Stomach (tissue), 4 donors: Measurements from ENCODE around the gene CDH18.

ENCODE experiments used
- CTCF ChIP-seq, 7 experiments: fragments of 450-650 bp in 4 of 7; fragments of 200-600 bp in 3 of 7; sonication (generic) in 3 of 7; IDR thresholded peaks; one replicate each; pipeline ENCODE4 v1.5.1; 2016 to 2019; ENCODE audit warnings: antibody characterized with exemption in 7 of 7, control low read depth in 2 of 7, mild to moderate bottlenecking in 1 of 7
- EP300 ChIP-seq: sonication (generic); formaldehyde crosslinking; IDR thresholded peaks from one replicate; pipeline ENCODE4 v1.6.1; 2017; ENCODE audit warnings: antibody characterized with exemption
- POLR2A ChIP-seq, 4 donors: fragments of 450-650 bp; IDR thresholded peaks; one replicate each; pipeline ENCODE4 v1.6.1; 2016; ENCODE audit warnings: antibody characterized with exemption in 4 of 4, control low read depth in 2 of 4, mild to moderate bottlenecking in 1 of 4, moderate library complexity in 1 of 4

- TF ChIP-seq CTCF (IDR thresholded peaks at IDR 0.05), result no peak
- TF ChIP-seq POLR2A (IDR thresholded peaks at IDR 0.05), result no peak
- no peak for TF ChIP-seq EP300
Measured at GRCh38 chr5:19496056-19496455, 491.9 kb downstream of the CDH18 start.
